Activated CD4-positive, alpha-beta memory T cell treated with anti-CD3 and anti-CD28 coated beads for 36 hours (primary cell): Measurements from ENCODE around the gene BCAT1. TPM values are rescaled to one million over a fixed set of nuclear protein-coding genes. Genes with fewer than 3 reads are reported as not detected.
A peak's percentile ranks its signal among the peaks of the same experiment; 100 is the strongest.

Experiments
- CTCF ChIA-PET: fragments of 350-600 bp; sonication (Branson Sonifier 250); formaldehyde crosslinking; loops from one replicate; lab custom pipeline; 2021; ENCODE audit warnings: antibody characterized with exemption, inconsistent platforms; lab: Charles Lee
- POLR2A ChIA-PET: fragments of 350-600 bp; sonication (Branson Sonifier 250); formaldehyde crosslinking; loops from one replicate; lab custom pipeline; 2021; ENCODE audit warnings: antibody characterized with exemption; lab: Charles Lee
- DNase-seq: peaks from one replicate; pipeline ENCODE4 v3.0.0-alpha.2; 2020
- H3K27ac Mint-ChIP-seq: one replicate; pipeline ENCODE4 v1.8.0; 2021; ENCODE audit warnings: mixed read lengths
- H3K27me3 Mint-ChIP-seq: one replicate; pipeline ENCODE4 v1.8.0; 2021; ENCODE audit warnings: mixed read lengths
- H3K36me3 Mint-ChIP-seq: one replicate; pipeline ENCODE4 v1.8.0; 2021; ENCODE audit warnings: mixed read lengths
- H3K4me1 Mint-ChIP-seq: one replicate; pipeline ENCODE4 v1.8.0; 2021; ENCODE audit warnings: low read depth, mixed read lengths
- H3K4me3 Mint-ChIP-seq: one replicate; pipeline ENCODE4 v1.8.0; 2021; ENCODE audit warnings: mild to moderate bottlenecking, mixed read lengths
- H3K9me3 Mint-ChIP-seq: one replicate; pipeline ENCODE4 v1.8.0; 2021; ENCODE audit warnings: mixed read lengths
- intact Hi-C: fragments of 100-400 bp; cut with micrococcal nuclease; formaldehyde crosslinking; loops from one replicate; pipeline ENCODE4 v1.15.1; 2023
- total RNA-seq, 2 experiments: library from RNA; stranded (reverse); gene quantifications; one replicate each; pipeline ENCODE4 v1.2.3, GENCODE V29; 2021

The BCAT1 gene
- total RNA-seq, 2 experiments from 2014 or later, result 17.6 to 20.4 TPM

GRCh38 chr12:24772813-24773212 lies 176.1 kb downstream of the BCAT1 start:
- Mint-ChIP-seq H3K36me3 (no peaks in the 10 kb centered on the region), H3K27ac (no peak overlapping the region), H3K4me3 (no peak overlapping the region), H3K4me1 (no peaks in the 10 kb centered on the region), H3K9me3 (no peaks in the 10 kb centered on the region), H3K27me3 (peaks cover 4% of the 10 kb centered on the region)
- intact Hi-C loops, result no loop called here
- POLR2A ChIA-PET, result no interaction called here
- DNase-seq, result no peak
- CTCF ChIA-PET, result no interaction called here

GRCh38 chr12:24770821-24771220 lies 178.1 kb downstream of the BCAT1 start:
- CTCF ChIA-PET, result no interaction called here
- H3K27ac Mint-ChIP-seq, result no peak overlapping the region
- intact Hi-C loops, result no loop called here
- no peaks in the 10 kb centered on the region for H3K36me3 Mint-ChIP-seq
- no peak overlapping the region for H3K4me3 Mint-ChIP-seq
- POLR2A ChIA-PET, result no interaction called here
- DNase-seq, result no peak
- peaks cover 2% of the 10 kb centered on the region for H3K4me1 Mint-ChIP-seq
- peaks cover 5% of the 10 kb centered on the region for H3K27me3 Mint-ChIP-seq
- peaks cover 7% of the 10 kb centered on the region for H3K9me3 Mint-ChIP-seq

GRCh38 chr12:24770334-24770733 lies 178.6 kb downstream of the BCAT1 start:
- Mint-ChIP-seq H3K27me3 (peaks cover 8% of the 10 kb centered on the region), H3K4me3 (no peak overlapping the region), H3K4me1 (peaks cover 3% of the 10 kb centered on the region), H3K27ac (no peak overlapping the region), H3K36me3 (no peaks in the 10 kb centered on the region), H3K9me3 (peaks cover 7% of the 10 kb centered on the region)
- ChIA-PET CTCF (no interaction called here), POLR2A (no interaction called here)
- no peak for DNase-seq
- intact Hi-C loops, result no loop called here

GRCh38 chr12:24769682-24770081 lies 179.2 kb downstream of the BCAT1 start:
- Mint-ChIP-seq H3K4me1 (peaks cover 8% of the 10 kb centered on the region), H3K27ac (no peak overlapping the region), H3K4me3 (no peak overlapping the region), H3K9me3 (peaks cover 7% of the 10 kb centered on the region), H3K27me3 (peaks cover 7% of the 10 kb centered on the region), H3K36me3 (no peaks in the 10 kb centered on the region)
- intact Hi-C loops, result no loop called here
- DNase-seq, result no peak
- ChIA-PET CTCF (interaction anchor here (2.5 kb wide), 1 partner anchor 8 kb away, joined by 14 read pairs; no protein-coding TSS in a partner anchor), POLR2A (no interaction called here)

- peaks cover 13% of the 10 kb centered on the region for H3K4me1 Mint-ChIP-seq
- DNase-seq, result no peak
- peaks cover 6% of the 10 kb centered on the region for H3K27me3 Mint-ChIP-seq
- H3K36me3 Mint-ChIP-seq, result no peaks in the 10 kb centered on the region
- no peak overlapping the region for H3K27ac Mint-ChIP-seq
- POLR2A ChIA-PET, result interaction anchor here (1.7 kb wide), 1 partner anchor 16 kb away, joined by 4 read pairs; no protein-coding TSS in a partner anchor
- CTCF ChIA-PET, result interaction anchor here (0.7 to 2.5 kb wide), 3 partner anchors 9 to 218 kb away, joined by 3 to 14 read pairs (median 3); no protein-coding TSS in a partner anchor
- no peak overlapping the region for H3K4me3 Mint-ChIP-seq
- intact Hi-C loops, result no loop called here
- H3K9me3 Mint-ChIP-seq, result peaks cover 7% of the 10 kb centered on the region
Measured at GRCh38 chr12:24768415-24768814, 180.5 kb downstream of the BCAT1 start.

GRCh38 chr12:24767016-24767415 lies 181.9 kb downstream of the BCAT1 start:
- Mint-ChIP-seq H3K4me3 (no peak overlapping the region), H3K9me3 (peaks cover 7% of the 10 kb centered on the region), H3K36me3 (no peaks in the 10 kb centered on the region), H3K27ac (peak overlapping the region; percentile 69), H3K27me3 (peaks cover 6% of the 10 kb centered on the region), H3K4me1 (peaks cover 13% of the 10 kb centered on the region)
- intact Hi-C loops, result loop anchor here (1.0 to 2.0 kb wide), 3 partner anchors 16 to 72 kb away; no protein-coding TSS in a partner anchor
- CTCF ChIA-PET, result interaction anchor here (2.5 kb wide), 1 partner anchor 11 kb away, joined by 14 read pairs; no protein-coding TSS in a partner anchor
- POLR2A ChIA-PET, result interaction anchor here (0.6 to 1.7 kb wide), 4 partner anchors 12 to 59 kb away, joined by 3 to 4 read pairs (median 4); no protein-coding TSS in a partner anchor
- peak; percentile 36 for DNase-seq

GRCh38 chr12:24764712-24765111 lies 184.2 kb downstream of the BCAT1 start:
- peaks cover 7% of the 10 kb centered on the region for H3K9me3 Mint-ChIP-seq
- H3K27ac Mint-ChIP-seq, result peak overlapping the region; percentile 61
- no peak for DNase-seq
- H3K36me3 Mint-ChIP-seq, result no peaks in the 10 kb centered on the region
- peaks cover 13% of the 10 kb centered on the region for H3K4me1 Mint-ChIP-seq
- intact Hi-C loops, result loop anchor here (1.0 kb wide), 1 partner anchor 9 kb away; no protein-coding TSS in a partner anchor
- CTCF ChIA-PET, result interaction anchor here (1.1 kb wide), 1 partner anchor 70 kb away, joined by 4 read pairs; no protein-coding TSS in a partner anchor
- no peak overlapping the region for H3K4me3 Mint-ChIP-seq
- POLR2A ChIA-PET, result interaction anchor here (0.6 to 0.9 kb wide), 2 partner anchors 9 to 15 kb away, joined by 3 to 7 read pairs; no protein-coding TSS in a partner anchor
- peaks cover 4% of the 10 kb centered on the region for H3K27me3 Mint-ChIP-seq

- POLR2A ChIA-PET, result no interaction called here
- CTCF ChIA-PET, result no interaction called here
- Mint-ChIP-seq H3K27me3 (peaks cover 9% of the 10 kb centered on the region), H3K9me3 (no peaks in the 10 kb centered on the region), H3K4me3 (no peak overlapping the region), H3K4me1 (peaks cover 14% of the 10 kb centered on the region), H3K36me3 (no peaks in the 10 kb centered on the region), H3K27ac (no peak overlapping the region)
- intact Hi-C loops, result no loop called here
- no peak for DNase-seq
Measured at GRCh38 chr12:24760606-24761378, 188.1 kb downstream of the BCAT1 start.

- no peak overlapping the region for H3K4me3 Mint-ChIP-seq
- no peak overlapping the region for H3K27ac Mint-ChIP-seq
- no peaks in the 10 kb centered on the region for H3K36me3 Mint-ChIP-seq
- H3K27me3 Mint-ChIP-seq, result peaks cover 6% of the 10 kb centered on the region
- intact Hi-C loops, result no loop called here
- CTCF ChIA-PET, result no interaction called here
- peaks cover 16% of the 10 kb centered on the region for H3K4me1 Mint-ChIP-seq
- POLR2A ChIA-PET, result no interaction called here
- DNase-seq, result no peak
- no peaks in the 10 kb centered on the region for H3K9me3 Mint-ChIP-seq
Measured at GRCh38 chr12:24760162-24760561, 188.7 kb downstream of the BCAT1 start.

Other genes with a start within 250 kb of the BCAT1 start
- under 1 TPM in 1 of 2 experiments, not detected in 1; 0.10 TPM for gene DNAI7, start 246.1 kb upstream of the BCAT1 start, total RNA-seq
- 10 to 100 TPM in 1 of 2 experiments, 1 to 10 TPM in 1; 9.8 to 10.1 TPM for gene ETFRF1, start 246.1 kb upstream of the BCAT1 start, total RNA-seq